ENCODE data around the gene DEXI.

Gene DEXI

GRCh38 chr16:10896723-10897122, 45.5 kb downstream of the DEXI start:
- DNase-seq (ENCODE audit: extremely low read depth in 1 of 2, low read depth in 1 of 2) = no peak

GRCh38 chr16:10896165-10896564, 46.1 kb downstream of the DEXI start:
- no peak for DNase-seq (ENCODE audit: extremely low read depth in 1 of 2, low read depth in 1 of 2)

- no peak for DNase-seq (ENCODE audit: extremely low read depth in 1 of 2, low read depth in 1 of 2)
Measured at GRCh38 chr16:10895053-10895946, 47.0 kb downstream of the DEXI start.

- DNase-seq (ENCODE audit: extremely low read depth in 1 of 2, low read depth in 1 of 2) = no peak
Measured at GRCh38 chr16:10892782-10893318, 49.4 kb downstream of the DEXI start.

GRCh38 chr16:10889855-10890254, 52.4 kb downstream of the DEXI start:
- no peak for DNase-seq (ENCODE audit: extremely low read depth in 1 of 2, low read depth in 1 of 2)

GRCh38 chr16:10888320-10888937, 53.8 kb downstream of the DEXI start:
- DNase-seq (ENCODE audit: extremely low read depth in 1 of 2, low read depth in 1 of 2) = no peak

- DNase-seq (ENCODE audit: extremely low read depth in 1 of 2, low read depth in 1 of 2) = no peak
Measured at GRCh38 chr16:10885246-10885645, 57.0 kb downstream of the DEXI start.

GRCh38 chr16:10883004-10883403, 59.3 kb downstream of the DEXI start:
- no peak for DNase-seq (ENCODE audit: extremely low read depth in 1 of 2, low read depth in 1 of 2)

GRCh38 chr16:10881479-10882030, 60.7 kb downstream of the DEXI start:
- DNase-seq (ENCODE audit: extremely low read depth in 1 of 2, low read depth in 1 of 2) = no peak

GRCh38 chr16:10880594-10881452, 61.4 kb downstream of the DEXI start:
- no peak for DNase-seq (ENCODE audit: extremely low read depth in 1 of 2, low read depth in 1 of 2)

GRCh38 chr16:10879681-10880589, 62.3 kb downstream of the DEXI start:
- DNase-seq (ENCODE audit: extremely low read depth in 1 of 2, low read depth in 1 of 2) = no peak

All from stimulated activated CD8-positive, alpha-beta memory T cell treated with anti-CD3 and anti-CD28 coated beads, Interleukin-7, amount 100 ng/mL, for 48 hours (primary cell).